Measurements from ENCODE around the gene POP4.

POP4 gene

DNA sequence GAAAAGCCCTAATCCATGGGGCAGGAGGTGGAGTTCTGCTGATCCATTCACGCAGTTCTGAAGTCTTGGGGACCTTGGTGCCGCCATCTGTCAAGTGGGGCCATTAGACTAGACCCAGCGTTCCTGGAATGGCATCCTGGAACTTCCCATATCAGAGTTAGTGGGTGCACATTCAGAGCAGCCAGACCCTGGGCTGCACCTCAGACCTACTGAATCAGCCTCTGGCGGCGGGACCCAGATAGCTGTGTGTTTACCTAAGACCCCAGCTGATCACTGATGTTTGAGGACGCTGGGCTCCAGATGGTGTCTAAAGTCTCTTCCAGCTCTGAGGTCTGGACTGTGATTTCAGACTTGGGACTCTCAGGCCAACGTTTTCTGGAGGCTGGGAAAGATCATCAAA lies 12.8 kb downstream of the POP4 start:
- TF ChIP-seq ZNF274 (IDR thresholded peaks at IDR 0.05; ENCODE audit: low read depth, low read length) (no peak), SUZ12 (IDR thresholded peaks at IDR 0.05; ENCODE audit: extremely low read depth, insufficient read depth, insufficient read length) (no peak)
- no peak for DNase-seq (ENCODE audit: low read depth, low spot score)
- Histone ChIP-seq H3K27me3 (ENCODE audit: insufficient read depth, insufficient read length) (no peaks in the 10 kb centered on the region), H3K9me3 (ENCODE audit: insufficient read depth, low read length) (no peaks in the 10 kb centered on the region), H3K4me3 (ENCODE audit: insufficient read length, low read depth) (no peak overlapping the region), H3K36me3 (ENCODE audit: insufficient read depth, insufficient read length, low read length) (peaks cover 29% of the 10 kb centered on the region), H3K4me1 (ENCODE audit: insufficient read depth, insufficient read length) (peaks cover 1% of the 10 kb centered on the region), H3K9ac (ENCODE audit: insufficient read length, low read depth) (no peak overlapping the region)

DNA sequence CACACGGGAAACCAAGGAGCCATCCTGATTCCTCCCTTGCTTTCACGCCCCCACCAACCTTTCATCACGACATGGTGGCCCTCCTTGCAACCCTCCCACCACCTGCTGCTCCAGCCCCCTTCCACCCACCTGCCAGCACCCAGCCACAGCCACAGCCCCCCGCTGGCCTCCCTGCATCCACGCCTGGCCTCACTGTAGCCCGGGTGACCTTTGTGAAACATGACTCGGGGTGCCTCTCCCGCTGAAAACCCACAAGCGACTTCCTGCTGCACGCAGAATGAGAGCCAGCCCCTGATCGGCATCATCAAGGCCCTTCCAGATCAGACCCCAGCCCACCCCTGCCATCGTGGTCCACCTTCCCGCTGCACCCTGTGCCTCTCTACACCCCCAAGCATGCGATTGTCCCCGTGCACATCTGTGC lies 14.9 kb downstream of the POP4 start:
- H3K9me3 ChIP-seq (ENCODE audit: insufficient read depth, low read length), result no peaks in the 10 kb centered on the region
- H3K4me3 ChIP-seq (ENCODE audit: insufficient read length, low read depth), result no peak overlapping the region
- H3K36me3 ChIP-seq (ENCODE audit: insufficient read depth, insufficient read length, low read length), result peaks cover 13% of the 10 kb centered on the region
- H3K9ac ChIP-seq (ENCODE audit: insufficient read length, low read depth), result no peak overlapping the region
- no peak for DNase-seq (ENCODE audit: low read depth, low spot score)
- peaks cover 6% of the 10 kb centered on the region for H3K4me1 ChIP-seq (ENCODE audit: insufficient read depth, insufficient read length)
- H3K27me3 ChIP-seq (ENCODE audit: insufficient read depth, insufficient read length), result no peaks in the 10 kb centered on the region
- no peak for TF ChIP-seq SUZ12 (IDR thresholded peaks at IDR 0.05; ENCODE audit: extremely low read depth, insufficient read depth, insufficient read length)
- no peak for TF ChIP-seq YY1 (IDR thresholded peaks at IDR 0.05; ENCODE audit: insufficient read depth, insufficient read length)
- no peak for TF ChIP-seq ZNF274 (IDR thresholded peaks at IDR 0.05; ENCODE audit: low read depth, low read length)

DNA sequence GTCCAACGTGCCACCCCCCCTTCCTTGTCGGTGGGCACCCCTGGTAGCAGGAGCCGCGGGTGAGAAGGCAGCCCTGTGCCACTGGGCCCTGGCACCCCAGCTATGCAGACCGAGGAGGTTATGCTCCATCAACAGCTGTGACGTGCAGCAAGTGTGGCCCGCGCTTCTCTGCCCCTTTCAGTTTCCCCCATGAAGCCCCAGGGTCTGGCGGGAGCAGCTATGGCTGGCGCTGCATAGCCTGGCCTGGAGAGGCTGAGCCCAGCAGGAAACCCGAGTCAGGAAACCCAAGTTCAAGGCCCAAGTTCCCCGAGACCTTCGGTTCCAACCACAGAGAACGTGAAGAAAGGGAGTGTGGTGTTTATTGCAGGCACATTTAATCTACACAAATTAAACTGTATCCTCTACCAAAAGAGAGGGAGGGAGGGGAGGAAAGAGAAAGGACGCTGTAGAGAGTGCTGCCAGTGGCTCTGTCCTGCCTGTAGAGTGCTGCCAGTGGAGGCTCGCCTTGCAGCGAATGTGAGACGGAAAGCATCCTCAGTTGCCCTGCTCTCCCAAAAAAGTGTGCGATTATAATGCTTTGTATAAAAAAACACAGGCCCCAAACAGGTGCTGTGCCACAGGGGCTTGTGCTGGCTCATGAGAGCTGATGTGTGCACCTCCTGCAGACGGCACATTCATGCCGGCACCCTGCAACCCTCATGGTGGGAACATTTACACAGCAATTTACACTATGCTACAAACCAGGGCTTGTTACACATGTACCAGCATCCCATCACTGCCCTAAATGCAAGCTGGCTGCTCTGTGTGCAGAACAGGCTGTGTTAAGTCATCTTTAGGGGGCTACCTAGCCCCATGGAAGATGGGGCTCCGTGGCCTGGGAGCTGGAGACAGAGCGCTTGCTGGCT lies 16.3 kb downstream of the POP4 start:
- H3K9ac ChIP-seq (ENCODE audit: insufficient read length, low read depth), result no peak overlapping the region
- H3K4me1 ChIP-seq (ENCODE audit: insufficient read depth, insufficient read length), result peaks cover 8% of the 10 kb centered on the region
- TF ChIP-seq ZNF274 (IDR thresholded peaks at IDR 0.05; ENCODE audit: low read depth, low read length), result no peak
- no peak for TF ChIP-seq YY1 (IDR thresholded peaks at IDR 0.05; ENCODE audit: insufficient read depth, insufficient read length)
- no peak for TF ChIP-seq SUZ12 (IDR thresholded peaks at IDR 0.05; ENCODE audit: extremely low read depth, insufficient read depth, insufficient read length)
- H3K36me3 ChIP-seq (ENCODE audit: insufficient read depth, insufficient read length, low read length), result no peaks in the 10 kb centered on the region
- H3K9me3 ChIP-seq (ENCODE audit: insufficient read depth, low read length), result no peaks in the 10 kb centered on the region
- no peak for DNase-seq (ENCODE audit: low read depth, low spot score)
- H3K4me3 ChIP-seq (ENCODE audit: insufficient read length, low read depth), result no peak overlapping the region
- H3K27me3 ChIP-seq (ENCODE audit: insufficient read depth, insufficient read length), result no peaks in the 10 kb centered on the region

DNA sequence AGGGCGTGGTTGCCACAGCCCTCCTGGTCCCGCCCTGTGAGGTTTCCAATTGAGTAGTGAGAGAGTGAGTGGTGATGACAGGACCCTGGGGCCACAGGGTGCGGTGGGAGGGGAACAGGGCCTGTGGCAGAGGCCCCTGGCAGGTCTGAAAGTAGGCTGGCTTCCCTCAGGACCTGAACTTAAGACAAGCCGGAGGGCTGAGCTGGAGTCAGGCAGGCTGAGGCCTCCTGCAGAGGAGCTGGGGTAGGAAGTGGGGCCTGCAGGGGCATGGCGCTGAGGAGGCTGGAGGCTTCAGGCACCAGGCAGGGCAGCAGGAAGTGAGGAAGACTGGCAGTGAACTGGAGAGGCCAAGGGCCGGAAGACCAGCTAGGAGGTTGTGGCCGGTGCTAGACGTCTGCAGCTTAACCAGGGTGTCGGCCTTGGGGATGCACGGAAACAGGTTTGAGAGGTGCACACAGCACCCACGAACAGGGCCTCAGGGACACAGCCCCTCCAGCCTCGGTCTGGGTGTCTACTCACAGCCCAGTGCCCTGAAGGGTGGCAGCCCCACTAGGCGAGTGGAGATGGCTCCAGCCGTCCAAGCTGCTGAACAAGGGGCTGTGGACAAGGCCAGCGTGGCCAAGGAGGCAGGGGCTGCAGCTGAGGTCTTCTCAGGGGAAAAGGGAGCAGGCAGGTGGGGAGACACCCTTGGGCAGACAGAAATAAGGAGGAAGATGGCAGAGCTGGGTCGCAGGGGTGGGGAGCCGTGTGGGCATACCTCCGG lies 17.8 kb downstream of the POP4 start:
- H3K4me1 ChIP-seq (ENCODE audit: insufficient read depth, insufficient read length), result peaks cover 8% of the 10 kb centered on the region
- DNase-seq (ENCODE audit: low read depth, low spot score), result no peak
- H3K27me3 ChIP-seq (ENCODE audit: insufficient read depth, insufficient read length), result no peaks in the 10 kb centered on the region
- H3K9ac ChIP-seq (ENCODE audit: insufficient read length, low read depth), result peak overlapping the region; percentile 10
- H3K4me3 ChIP-seq (ENCODE audit: insufficient read length, low read depth), result no peak overlapping the region
- TF ChIP-seq SUZ12 (IDR thresholded peaks at IDR 0.05; ENCODE audit: extremely low read depth, insufficient read depth, insufficient read length) (no peak), ZNF274 (IDR thresholded peaks at IDR 0.05; ENCODE audit: low read depth, low read length) (no peak), YY1 (IDR thresholded peaks at IDR 0.05; ENCODE audit: insufficient read depth, insufficient read length) (no peak)
- H3K9me3 ChIP-seq (ENCODE audit: insufficient read depth, low read length), result no peaks in the 10 kb centered on the region
- no peaks in the 10 kb centered on the region for H3K36me3 ChIP-seq (ENCODE audit: insufficient read depth, insufficient read length, low read length)

DNA sequence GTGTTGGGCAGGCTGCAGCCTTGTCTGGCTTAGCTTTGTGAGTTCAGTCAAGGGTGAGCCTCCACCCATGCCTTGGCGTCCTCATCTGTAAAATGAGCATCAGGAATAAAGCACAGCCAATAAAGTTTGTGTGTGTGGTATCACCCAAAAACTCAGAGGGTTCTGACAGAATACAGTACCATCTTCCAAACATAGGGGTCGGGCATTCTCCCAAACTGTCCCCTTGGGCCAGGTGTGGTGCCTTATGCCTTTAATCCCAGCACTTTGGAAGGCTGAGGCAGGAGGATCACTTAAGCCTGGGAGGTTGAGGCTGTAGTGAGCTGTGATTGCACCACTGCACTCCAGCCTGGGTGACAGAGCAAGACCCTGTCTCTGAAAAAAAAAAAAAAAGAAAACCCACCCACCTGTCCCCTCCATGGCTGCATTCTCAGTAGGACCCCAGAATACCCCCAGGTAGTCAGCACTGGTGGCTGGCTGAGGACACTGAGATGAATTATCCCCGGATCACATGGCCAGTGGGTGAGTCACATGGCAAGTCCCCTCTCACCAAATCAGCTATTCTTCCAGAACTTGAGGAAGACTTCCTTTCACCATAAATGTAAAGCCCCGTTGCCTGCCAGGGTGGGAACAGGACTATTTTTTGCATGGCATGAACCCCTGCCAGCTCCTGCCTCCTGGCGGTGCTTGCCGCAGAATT lies 18.6 kb downstream of the POP4 start:
- Histone ChIP-seq H3K9ac (ENCODE audit: insufficient read length, low read depth) (no peak overlapping the region), H3K4me3 (ENCODE audit: insufficient read length, low read depth) (no peak overlapping the region), H3K9me3 (ENCODE audit: insufficient read depth, low read length) (no peaks in the 10 kb centered on the region), H3K36me3 (ENCODE audit: insufficient read depth, insufficient read length, low read length) (no peaks in the 10 kb centered on the region), H3K27me3 (ENCODE audit: insufficient read depth, insufficient read length) (no peaks in the 10 kb centered on the region), H3K4me1 (ENCODE audit: insufficient read depth, insufficient read length) (peaks cover 8% of the 10 kb centered on the region)
- no peak for DNase-seq (ENCODE audit: low read depth, low spot score)
- no peak for TF ChIP-seq ZNF274 (IDR thresholded peaks at IDR 0.05; ENCODE audit: low read depth, low read length)
- no peak for TF ChIP-seq SUZ12 (IDR thresholded peaks at IDR 0.05; ENCODE audit: extremely low read depth, insufficient read depth, insufficient read length)
- no peak for TF ChIP-seq YY1 (IDR thresholded peaks at IDR 0.05; ENCODE audit: insufficient read depth, insufficient read length)

DNA sequence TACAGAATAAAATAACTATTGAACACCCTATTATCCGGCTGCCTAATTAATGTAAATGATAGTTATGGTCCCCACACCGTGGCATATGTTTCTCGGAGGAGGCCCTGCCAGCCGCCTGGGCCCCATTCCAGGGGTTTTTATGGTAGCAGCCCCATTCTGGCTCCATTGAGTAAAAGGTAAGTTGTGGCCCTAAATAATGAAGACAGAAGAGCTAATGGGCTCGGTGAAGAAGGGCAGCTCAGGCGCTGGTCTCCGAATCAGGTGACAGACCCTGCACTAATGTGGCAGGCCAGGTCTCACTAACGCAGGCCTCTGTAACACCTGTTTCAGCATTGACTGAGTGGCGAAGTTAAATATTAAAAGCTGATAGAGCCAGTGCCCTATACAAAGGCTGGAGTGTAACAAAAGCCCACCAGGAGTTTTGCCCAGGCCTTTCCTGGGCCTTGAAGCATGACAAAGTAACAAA lies 19.1 kb downstream of the POP4 start:
- TF ChIP-seq ZNF274 (IDR thresholded peaks at IDR 0.05; ENCODE audit: low read depth, low read length), result no peak
- TF ChIP-seq SUZ12 (IDR thresholded peaks at IDR 0.05; ENCODE audit: extremely low read depth, insufficient read depth, insufficient read length), result no peak
- TF ChIP-seq YY1 (IDR thresholded peaks at IDR 0.05; ENCODE audit: insufficient read depth, insufficient read length), result no peak
- H3K9me3 ChIP-seq (ENCODE audit: insufficient read depth, low read length), result no peaks in the 10 kb centered on the region
- no peaks in the 10 kb centered on the region for H3K27me3 ChIP-seq (ENCODE audit: insufficient read depth, insufficient read length)
- peaks cover 8% of the 10 kb centered on the region for H3K4me1 ChIP-seq (ENCODE audit: insufficient read depth, insufficient read length)
- no peak overlapping the region for H3K9ac ChIP-seq (ENCODE audit: insufficient read length, low read depth)
- no peak overlapping the region for H3K4me3 ChIP-seq (ENCODE audit: insufficient read length, low read depth)
- no peaks in the 10 kb centered on the region for H3K36me3 ChIP-seq (ENCODE audit: insufficient read depth, insufficient read length, low read length)
- DNase-seq (ENCODE audit: low read depth, low spot score), result no peak

Measured in NT2/D1 (cell line).